ENCODE results near the gene C1R. TPM values are rescaled to one million over a fixed set of nuclear protein-coding genes. Genes with fewer than 3 reads are reported as not detected.

Gene C1R
- polyA plus RNA-seq, 3 donors, result 0.14 to 0.88 TPM; not detected in 1

DNA sequence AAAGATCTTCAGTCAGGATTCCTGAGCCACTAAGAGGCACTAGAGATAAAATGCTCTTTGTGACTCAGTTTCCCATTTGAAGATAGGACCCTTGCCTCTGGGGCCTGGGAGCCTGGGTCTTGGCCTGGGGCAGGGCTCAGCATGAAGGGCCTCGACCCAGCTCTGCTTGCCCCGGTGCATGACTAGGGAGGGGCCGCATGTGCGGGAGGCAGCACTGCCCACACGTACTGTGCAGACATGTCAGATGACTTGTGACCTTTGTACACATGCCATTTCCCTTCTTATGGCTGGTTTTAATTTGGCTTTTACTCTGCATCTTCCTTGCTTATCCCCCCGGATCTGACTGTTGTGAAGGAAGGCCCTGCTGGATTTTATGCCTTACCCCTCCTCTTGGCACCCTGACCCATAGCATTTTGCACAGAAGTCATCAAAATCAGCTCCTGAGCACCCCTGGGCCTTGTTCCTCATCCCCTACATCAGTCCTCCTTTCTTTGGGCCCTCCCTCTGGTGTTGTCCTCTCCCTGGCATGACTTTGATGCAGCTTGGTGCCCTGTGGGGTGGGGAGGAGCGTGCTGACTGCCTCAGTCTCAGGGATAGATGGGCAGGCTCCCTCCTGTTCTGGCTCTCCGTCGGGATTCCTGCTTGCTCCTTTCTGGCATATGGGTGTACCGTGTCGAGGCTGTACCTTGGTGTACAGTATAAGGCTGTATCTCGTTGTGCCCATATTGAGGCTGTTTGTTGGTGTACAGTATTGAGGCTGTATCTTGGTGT lies 42.3 kb upstream of the C1R start:
- intact Hi-C loops (cut with micrococcal nuclease), result no loop called here
- H3K9ac ChIP-seq (ENCODE audit: insufficient read depth, low read length, poor library complexity, severe bottlenecking), result no peak overlapping the region
- H3K36me3 Mint-ChIP-seq, result peaks cover 28 to 40% of the 10 kb centered on the region in 2 donors
- H3K4me3 Mint-ChIP-seq, result no peak overlapping the region
- peak overlapping the region in 1 of 7 donors; percentile 84 for H3K27ac Mint-ChIP-seq
- WGBS (ENCODE audit: insufficient coverage), result 98% methylated on average over 11 of the region's 12 CpGs
- H3K4me1 ChIP-seq (ENCODE audit: control insufficient read depth in 1 of 2, insufficient read depth in 2 of 2, low read length in 2 of 2), result peaks cover 21 to 26% of the 10 kb centered on the region in 2 donors
- TF ChIP-seq, protein P1, sequence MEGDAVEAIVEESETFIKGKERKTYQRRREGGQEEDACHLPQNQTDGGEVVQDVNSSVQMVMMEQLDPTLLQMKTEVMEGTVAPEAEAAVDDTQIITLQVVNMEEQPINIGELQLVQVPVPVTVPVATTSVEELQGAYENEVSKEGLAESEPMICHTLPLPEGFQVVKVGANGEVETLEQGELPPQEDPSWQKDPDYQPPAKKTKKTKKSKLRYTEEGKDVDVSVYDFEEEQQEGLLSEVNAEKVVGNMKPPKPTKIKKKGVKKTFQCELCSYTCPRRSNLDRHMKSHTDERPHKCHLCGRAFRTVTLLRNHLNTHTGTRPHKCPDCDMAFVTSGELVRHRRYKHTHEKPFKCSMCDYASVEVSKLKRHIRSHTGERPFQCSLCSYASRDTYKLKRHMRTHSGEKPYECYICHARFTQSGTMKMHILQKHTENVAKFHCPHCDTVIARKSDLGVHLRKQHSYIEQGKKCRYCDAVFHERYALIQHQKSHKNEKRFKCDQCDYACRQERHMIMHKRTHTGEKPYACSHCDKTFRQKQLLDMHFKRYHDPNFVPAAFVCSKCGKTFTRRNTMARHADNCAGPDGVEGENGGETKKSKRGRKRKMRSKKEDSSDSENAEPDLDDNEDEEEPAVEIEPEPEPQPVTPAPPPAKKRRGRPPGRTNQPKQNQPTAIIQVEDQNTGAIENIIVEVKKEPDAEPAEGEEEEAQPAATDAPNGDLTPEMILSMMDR (IDR thresholded peaks at IDR 0.05), result no peak
- H3K4me3 ChIP-seq (replicated peaks in 1 of 3; ENCODE audit: low read depth in 2 of 3, low read length in 3 of 3), result no peak overlapping the region
- H3K4me2 ChIP-seq (replicated peaks; ENCODE audit: extremely low read depth, low read length, poor library complexity, severe bottlenecking), result no peak overlapping the region
- H3K27me3 ChIP-seq (ENCODE audit: control insufficient read depth in 2 of 2, insufficient read depth in 2 of 2, low read length in 2 of 2), result peaks cover 16 to 24% of the 10 kb centered on the region in 2 donors
- no peak overlapping the region for H3K27ac ChIP-seq (ENCODE audit: low read depth in 1 of 2, low read length in 2 of 2)
- no peaks in the 10 kb centered on the region for H4K20me1 ChIP-seq (ENCODE audit: insufficient read depth, low read length)
- peaks cover 12 to 14% of the 10 kb centered on the region in 2 donors for H3K36me3 ChIP-seq (replicated peaks in 1 of 2; ENCODE audit: control insufficient read depth in 1 of 2, insufficient read depth in 2 of 2, low read length in 2 of 2)
- H2AFZ ChIP-seq (ENCODE audit: insufficient read depth, low read depth, low read length, poor library complexity, severe bottlenecking), result no peak overlapping the region
- H3K9me3 Mint-ChIP-seq, result peaks cover 0 to 17% (median 6%) of the 10 kb centered on the region in 7 donors
- H3K27me3 Mint-ChIP-seq (ENCODE audit: low read depth in 3 of 3), result peaks cover 25 to 33% (median 30%) of the 10 kb centered on the region in 3 donors
- DNase-seq, result no peak
- H3K79me2 ChIP-seq (ENCODE audit: insufficient read depth, low read length), result no peaks in the 10 kb centered on the region
- H3K9me3 ChIP-seq (replicated peaks in 1 of 2; ENCODE audit: control insufficient read depth in 1 of 2, insufficient read depth in 1 of 2, low read length in 2 of 2), result no peaks in the 10 kb centered on the region
- H3K4me1 Mint-ChIP-seq, result peaks cover 27% of the 10 kb centered on the region

DNA sequence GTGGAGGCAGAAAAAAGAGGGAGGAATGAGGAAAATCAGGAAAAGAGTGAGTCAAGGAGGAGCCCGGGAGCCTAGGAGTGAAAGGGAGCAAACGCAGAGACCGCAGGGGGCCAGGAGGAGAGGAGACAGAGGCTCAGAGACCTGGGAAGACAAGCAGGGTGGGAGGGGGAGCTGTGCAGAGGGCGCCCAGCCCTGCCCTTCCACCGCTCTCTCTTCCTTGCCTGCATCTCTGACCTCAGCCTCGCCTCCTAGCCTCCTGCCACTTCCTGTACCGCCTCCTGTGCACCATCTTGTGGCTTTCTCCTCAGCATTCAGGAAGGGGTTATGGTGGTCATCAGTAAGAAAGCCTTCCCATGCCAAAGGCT lies 39.2 kb upstream of the C1R start:
- peaks cover 6% of the 10 kb centered on the region in 2 donors for H3K36me3 ChIP-seq (replicated peaks in 1 of 2; ENCODE audit: control insufficient read depth in 1 of 2, insufficient read depth in 2 of 2, low read length in 2 of 2)
- Mint-ChIP-seq H3K27me3 (ENCODE audit: low read depth in 3 of 3) (peaks cover 44 to 51% (median 45%) of the 10 kb centered on the region in 3 donors), H3K36me3 (peaks cover 30 to 40% of the 10 kb centered on the region in 2 donors), H3K4me1 (peaks cover 31% of the 10 kb centered on the region), H3K27ac (peak overlapping the region in 3 of 7 donors; percentile 21 to 82 (median 44)), H3K4me3 (peak overlapping the region in 1 of 2 donors; percentile 91), H3K9me3 (peaks cover 0 to 17% (median 6%) of the 10 kb centered on the region in 7 donors)
- H3K9ac ChIP-seq (ENCODE audit: insufficient read depth, low read length, poor library complexity, severe bottlenecking), result no peak overlapping the region
- no peak overlapping the region for H3K27ac ChIP-seq (ENCODE audit: low read depth in 1 of 2, low read length in 2 of 2)
- intact Hi-C loops (cut with micrococcal nuclease), result no loop called here
- peaks cover 26 to 27% of the 10 kb centered on the region in 2 donors for H3K4me1 ChIP-seq (ENCODE audit: control insufficient read depth in 1 of 2, insufficient read depth in 2 of 2, low read length in 2 of 2)
- peaks cover 19 to 43% of the 10 kb centered on the region in 2 donors for H3K27me3 ChIP-seq (ENCODE audit: control insufficient read depth in 2 of 2, insufficient read depth in 2 of 2, low read length in 2 of 2)
- TF ChIP-seq, protein P1 (IDR thresholded peaks at IDR 0.05), result no peak
- no peaks in the 10 kb centered on the region for H4K20me1 ChIP-seq (ENCODE audit: insufficient read depth, low read length)
- WGBS (ENCODE audit: insufficient coverage), result no CpG with 5 or more reads among the region's 7 CpGs
- no peak for DNase-seq
- H3K79me2 ChIP-seq (ENCODE audit: insufficient read depth, low read length), result no peaks in the 10 kb centered on the region
- no peaks in the 10 kb centered on the region for H3K9me3 ChIP-seq (replicated peaks in 1 of 2; ENCODE audit: control insufficient read depth in 1 of 2, insufficient read depth in 1 of 2, low read length in 2 of 2)
- H3K4me2 ChIP-seq (replicated peaks; ENCODE audit: extremely low read depth, low read length, poor library complexity, severe bottlenecking), result peak overlapping the region; percentile 81
- H3K4me3 ChIP-seq (replicated peaks in 1 of 3; ENCODE audit: low read depth in 2 of 3, low read length in 3 of 3), result no peak overlapping the region
- peak overlapping the region; percentile 72 for H2AFZ ChIP-seq (ENCODE audit: insufficient read depth, low read depth, low read length, poor library complexity, severe bottlenecking)
